Smooth muscle cell (in vitro differentiated cells): ENCODE data around the gene PIK3R4. TPM values are rescaled to one million over a fixed set of nuclear protein-coding genes. Genes with fewer than 3 reads are reported as not detected.

Source experiments
- DNase-seq: peaks from one replicate; lab custom pipeline; 2025; ENCODE audit not compliant: unreplicated experiment; lab: John Stamatoyannopoulos, UW
- H2AFZ ChIP-seq: fragments of 200-600 bp; sonication (generic); 2 replicates; pipeline ENCODE4 v1.6.0; 2016; ENCODE audit warnings: antibody characterized with exemption, low read depth, mild to moderate bottlenecking
- H3F3A ChIP-seq: fragments of 200-600 bp; sonication (generic); 2 replicates; pipeline ENCODE4 v1.6.0; 2017; ENCODE audit warnings: antibody characterized with exemption, low read depth
- H3K27ac ChIP-seq: fragments of 200-600 bp; sonication (generic); 2 replicates; pipeline ENCODE4 v1.5.1; 2016; ENCODE audit warnings: low read depth, mild to moderate bottlenecking
- H3K27me3 ChIP-seq: fragments of 200-600 bp; sonication (generic); 2 replicates; pipeline ENCODE4 v1.6.1; 2016; ENCODE audit warnings: low read depth, mild to moderate bottlenecking
- H3K36me3 ChIP-seq: fragments of 200-600 bp; sonication (generic); 2 replicates; pipeline ENCODE4 v1.5.1; 2016; ENCODE audit warnings: low read depth
- H3K4me1 ChIP-seq: fragments of 200-600 bp; sonication (generic); 2 replicates; pipeline ENCODE4 v1.5.1; 2016; ENCODE audit warnings: low read depth
- H3K4me2 ChIP-seq: fragments of 200-600 bp; sonication (generic); 2 replicates; pipeline ENCODE4 v1.6.0; 2016; ENCODE audit warnings: mild to moderate bottlenecking
- H3K4me3 ChIP-seq: fragments of 200-600 bp; sonication (generic); 2 replicates; pipeline ENCODE4 v1.5.1; 2016; ENCODE audit warnings: mild to moderate bottlenecking
- H3K79me2 ChIP-seq: fragments of 200-600 bp; sonication (generic); 2 replicates; pipeline ENCODE4 v1.6.0; 2016; ENCODE audit warnings: low read depth, mild to moderate bottlenecking
- H3K9ac ChIP-seq: fragments of 200-600 bp; sonication (generic); 2 replicates; pipeline ENCODE4 v1.6.0; 2016; ENCODE audit warnings: low read depth
- H3K9me3 ChIP-seq: fragments of 200-600 bp; sonication (generic); replicated peaks from 2 replicates; pipeline ENCODE4 v1.5.1; 2016; ENCODE audit warnings: low read depth
- H4K20me1 ChIP-seq: fragments of 200-600 bp; sonication (generic); 2 replicates; pipeline ENCODE4 v1.6.0; 2016; ENCODE audit warnings: low read depth
- whole genome bisulfite sequencing: methylation state at CpG from one replicate; pipeline ENCODE4 v1.1.7; 2016; ENCODE audit warnings: low lambda C conversion rate; 5-methylcytosine and 5-hydroxymethylcytosine counted together
- polyA plus RNA-seq: library from polyadenylated mRNA; unstranded; fragments of >200 nt; fragmentation: Nextera tagmentation; extraction: Ambion mirVana; gene quantifications from 2 replicates; pipeline ENCODE4 v1.2.1, GENCODE V29; 2016
- total RNA-seq: library from RNA; depleted of rRNA; stranded (reverse); fragments of >200 nt; gene quantifications from 2 replicates; pipeline ENCODE4 v1.2.3, GENCODE V29; 2014
- TF ChIP-seq, protein P1 (sequence below): fragments of 200-600 bp; sonication (generic); IDR thresholded peaks from 2 replicates; pipeline ENCODE4 v1.5.1; 2017; ENCODE audit warnings: borderline replicate concordance, mild to moderate bottlenecking, antibody characterized with exemption; ENCODE audit not compliant: insufficient read depth, poor library complexity, severe bottlenecking

The PIK3R4 gene
- total and polyA plus RNA-seq, 2 experiments from 2014 or later: 18.3 to 46.4 TPM

GRCh38 chr3:130761730-130762311 is 15.2 kb upstream of the PIK3R4 start:
- no peak overlapping the region for H3K9ac ChIP-seq
- no peak overlapping the region for H3K27ac ChIP-seq
- TF ChIP-seq, protein P1, sequence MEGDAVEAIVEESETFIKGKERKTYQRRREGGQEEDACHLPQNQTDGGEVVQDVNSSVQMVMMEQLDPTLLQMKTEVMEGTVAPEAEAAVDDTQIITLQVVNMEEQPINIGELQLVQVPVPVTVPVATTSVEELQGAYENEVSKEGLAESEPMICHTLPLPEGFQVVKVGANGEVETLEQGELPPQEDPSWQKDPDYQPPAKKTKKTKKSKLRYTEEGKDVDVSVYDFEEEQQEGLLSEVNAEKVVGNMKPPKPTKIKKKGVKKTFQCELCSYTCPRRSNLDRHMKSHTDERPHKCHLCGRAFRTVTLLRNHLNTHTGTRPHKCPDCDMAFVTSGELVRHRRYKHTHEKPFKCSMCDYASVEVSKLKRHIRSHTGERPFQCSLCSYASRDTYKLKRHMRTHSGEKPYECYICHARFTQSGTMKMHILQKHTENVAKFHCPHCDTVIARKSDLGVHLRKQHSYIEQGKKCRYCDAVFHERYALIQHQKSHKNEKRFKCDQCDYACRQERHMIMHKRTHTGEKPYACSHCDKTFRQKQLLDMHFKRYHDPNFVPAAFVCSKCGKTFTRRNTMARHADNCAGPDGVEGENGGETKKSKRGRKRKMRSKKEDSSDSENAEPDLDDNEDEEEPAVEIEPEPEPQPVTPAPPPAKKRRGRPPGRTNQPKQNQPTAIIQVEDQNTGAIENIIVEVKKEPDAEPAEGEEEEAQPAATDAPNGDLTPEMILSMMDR: no peak
- no peaks in the 10 kb centered on the region for H3K4me1 ChIP-seq
- no peaks in the 10 kb centered on the region for H3K9me3 ChIP-seq
- no peaks in the 10 kb centered on the region for H3K36me3 ChIP-seq
- WGBS: 82% methylated on average over 9 of the region's 9 CpGs
- H2AFZ ChIP-seq: no peak overlapping the region
- H4K20me1 ChIP-seq: no peaks in the 10 kb centered on the region
- no peak for DNase-seq
- no peaks in the 10 kb centered on the region for H3F3A ChIP-seq
- H3K4me2 ChIP-seq: no peak overlapping the region
- H3K27me3 ChIP-seq: peaks cover 6% of the 10 kb centered on the region
- no peak overlapping the region for H3K4me3 ChIP-seq
- H3K79me2 ChIP-seq: no peaks in the 10 kb centered on the region

GRCh38 chr3:130760922-130761321 is 14.3 kb upstream of the PIK3R4 start:
- no peak overlapping the region for H3K27ac ChIP-seq
- TF ChIP-seq, protein P1: no peak
- H2AFZ ChIP-seq: no peak overlapping the region
- no peak for DNase-seq
- peaks cover 6% of the 10 kb centered on the region for H3K27me3 ChIP-seq
- H3K4me1 ChIP-seq: no peaks in the 10 kb centered on the region
- H3K4me2 ChIP-seq: no peak overlapping the region
- H3K79me2 ChIP-seq: no peaks in the 10 kb centered on the region
- no peak overlapping the region for H3K9ac ChIP-seq
- no peaks in the 10 kb centered on the region for H3F3A ChIP-seq
- no peaks in the 10 kb centered on the region for H4K20me1 ChIP-seq
- H3K36me3 ChIP-seq: no peaks in the 10 kb centered on the region
- no peak overlapping the region for H3K4me3 ChIP-seq
- no peaks in the 10 kb centered on the region for H3K9me3 ChIP-seq
- 60% methylated on average over 1 of the region's 1 CpG for WGBS

DNA sequence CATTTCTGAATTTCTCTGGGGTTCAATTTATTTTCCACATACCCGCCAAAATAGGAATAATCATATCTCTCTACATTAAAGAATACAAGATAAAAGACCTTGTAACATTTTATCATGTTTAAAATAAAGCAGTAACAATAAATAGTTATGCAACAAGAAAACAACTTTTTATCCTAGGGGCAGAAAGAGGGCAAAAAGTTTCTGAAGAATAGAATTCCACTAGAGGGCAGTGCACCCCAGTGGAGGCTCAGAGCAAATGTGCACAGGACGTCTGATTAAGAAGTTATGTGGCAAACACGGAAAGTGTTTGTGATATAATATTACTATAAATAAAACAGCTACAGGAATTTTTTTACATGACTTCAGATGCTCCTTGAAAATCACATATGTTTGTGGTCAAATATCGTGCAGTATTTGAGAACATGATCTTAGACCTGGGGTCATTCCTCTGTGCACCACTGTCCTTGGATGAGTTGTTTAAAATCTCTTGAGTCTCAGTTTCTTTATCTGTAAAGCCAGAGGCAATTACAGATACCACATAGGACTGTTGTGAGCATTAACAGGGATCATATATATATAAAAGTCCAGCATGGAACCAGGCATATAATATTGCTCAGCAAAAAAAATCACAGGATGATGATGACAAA is 13.2 kb upstream of the PIK3R4 start:
- 5% methylated on average over 4 of the region's 4 CpGs for WGBS
- Histone ChIP-seq H2AFZ (no peak overlapping the region), H3K79me2 (no peaks in the 10 kb centered on the region), H3K4me1 (no peaks in the 10 kb centered on the region), H3K9me3 (no peaks in the 10 kb centered on the region), H3F3A (no peaks in the 10 kb centered on the region), H3K27me3 (no peaks in the 10 kb centered on the region), H3K9ac (no peak overlapping the region), H3K4me2 (peak overlapping the region; percentile 60), H4K20me1 (no peaks in the 10 kb centered on the region), H3K27ac (no peak overlapping the region), H3K4me3 (peak overlapping the region; percentile 21), H3K36me3 (no peaks in the 10 kb centered on the region)
- TF ChIP-seq, protein P1: peak; percentile 79
- DNase-seq: no peak
